ENCODE measurements around the gene RALGPS1. TPM values are rescaled to one million over a fixed set of nuclear protein-coding genes. Genes with fewer than 3 reads are reported as not detected.

The RALGPS1 gene
- total RNA-seq, 4 donors from 2014 or later: 7.3 to 22.4 (median 15.4) TPM

- H3K4me3 ChIP-seq (ENCODE audit: low read depth, poor library complexity, severe bottlenecking): no peak overlapping the region
- TF ChIP-seq POLR2A (IDR thresholded peaks at IDR 0.05): no peak
- no peak for TF ChIP-seq CTCF (IDR thresholded peaks at IDR 0.05)
- intact Hi-C loops (cut with DNase I; ENCODE audit: low total_unique reads): no loop called here
- WGBS, 2 donors: 49 to 60% methylated on average over 4 of the region's 4 CpGs
- DNase-seq (ENCODE audit: low spot score in 2 of 2): peak in 1 of 2 donors; percentile 68
Measured at GRCh38 chr9:127058645-127059021, 144.1 kb downstream of the RALGPS1 start.

GRCh38 chr9:127059030-127059429, 144.4 kb downstream of the RALGPS1 start:
- TF ChIP-seq POLR2A (IDR thresholded peaks at IDR 0.05): no peak
- TF ChIP-seq CTCF (IDR thresholded peaks at IDR 0.05): no peak
- 72 to 88% methylated on average over 2 of the region's 2 CpGs for WGBS, 2 donors
- intact Hi-C loops (cut with DNase I; ENCODE audit: low total_unique reads): no loop called here
- H3K4me3 ChIP-seq (ENCODE audit: low read depth, poor library complexity, severe bottlenecking): no peak overlapping the region
- no peak for DNase-seq (ENCODE audit: low spot score in 2 of 2)

DNA sequence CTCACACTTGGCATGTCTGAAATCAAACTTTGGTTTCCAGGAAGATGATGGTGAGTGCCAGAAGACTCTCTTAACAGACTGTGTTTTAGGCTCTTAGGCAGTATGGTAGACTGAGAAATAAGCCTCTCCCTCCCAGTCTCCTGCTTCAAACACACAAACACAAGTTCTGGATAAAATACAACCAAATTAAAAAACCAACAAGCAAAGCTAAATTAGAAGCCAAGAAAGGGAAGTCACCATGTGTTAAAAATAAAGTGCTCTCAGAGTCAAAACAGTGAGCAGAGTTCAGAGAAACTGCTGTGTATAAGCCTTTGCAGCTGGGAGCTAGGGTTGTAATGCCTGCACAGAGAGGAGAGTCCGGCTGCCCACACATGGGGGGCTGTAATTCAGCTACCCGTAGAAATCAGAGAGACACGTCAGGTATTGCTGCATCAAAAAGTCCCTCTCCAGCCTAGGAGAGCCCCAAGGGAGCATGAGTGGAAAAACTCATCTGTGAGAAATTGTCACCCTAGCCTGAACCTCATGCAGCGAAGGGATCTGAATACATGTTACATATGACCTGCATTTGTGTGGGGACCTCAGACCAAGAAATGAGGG, 145.3 kb downstream of the RALGPS1 start:
- 60 to 65% methylated on average over 4 of the region's 4 CpGs for WGBS, 2 donors
- H3K4me3 ChIP-seq (ENCODE audit: low read depth, poor library complexity, severe bottlenecking): no peak overlapping the region
- TF ChIP-seq CTCF (IDR thresholded peaks at IDR 0.05): no peak
- no peak for TF ChIP-seq POLR2A (IDR thresholded peaks at IDR 0.05)
- DNase-seq (ENCODE audit: low spot score in 2 of 2): no peak
- intact Hi-C loops (cut with DNase I; ENCODE audit: low total_unique reads): no loop called here

DNA sequence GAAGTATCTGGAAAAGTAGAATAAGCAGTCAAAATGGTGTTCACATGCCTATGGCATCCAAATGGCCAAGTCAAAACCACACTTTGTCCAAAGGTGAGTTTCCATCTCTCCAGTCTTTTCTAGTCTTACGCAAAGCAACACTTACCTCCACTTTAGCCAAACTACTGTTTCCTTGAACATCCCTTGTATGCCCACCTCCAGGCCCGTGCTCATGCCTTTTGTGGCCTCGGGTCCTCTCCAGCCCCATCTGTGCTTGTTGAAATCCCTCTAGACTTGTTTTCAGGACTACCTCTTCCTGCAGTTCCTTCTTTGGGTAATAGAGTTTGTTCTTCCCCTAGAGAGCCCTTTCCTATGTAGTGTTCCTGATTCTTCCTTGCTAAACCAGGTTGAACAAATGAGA, 146.8 kb downstream of the RALGPS1 start:
- no peak overlapping the region for H3K4me3 ChIP-seq (ENCODE audit: low read depth, poor library complexity, severe bottlenecking)
- WGBS, 2 donors: 97% methylated on average over 3 of the region's 3 CpGs
- intact Hi-C loops (cut with DNase I; ENCODE audit: low total_unique reads): no loop called here
- TF ChIP-seq CTCF (IDR thresholded peaks at IDR 0.05): no peak
- no peak for TF ChIP-seq POLR2A (IDR thresholded peaks at IDR 0.05)
- DNase-seq (ENCODE audit: low spot score in 2 of 2): no peak

GRCh38 chr9:127064335-127064734, 149.8 kb downstream of the RALGPS1 start:
- 56 to 67% methylated on average over 2 of the region's 2 CpGs for WGBS, 2 donors
- intact Hi-C loops (cut with DNase I; ENCODE audit: low total_unique reads): no loop called here
- TF ChIP-seq POLR2A (IDR thresholded peaks at IDR 0.05): no peak
- TF ChIP-seq CTCF (IDR thresholded peaks at IDR 0.05): no peak
- H3K4me3 ChIP-seq (ENCODE audit: low read depth, poor library complexity, severe bottlenecking): no peak overlapping the region
- DNase-seq (ENCODE audit: low spot score in 2 of 2): no peak

DNA sequence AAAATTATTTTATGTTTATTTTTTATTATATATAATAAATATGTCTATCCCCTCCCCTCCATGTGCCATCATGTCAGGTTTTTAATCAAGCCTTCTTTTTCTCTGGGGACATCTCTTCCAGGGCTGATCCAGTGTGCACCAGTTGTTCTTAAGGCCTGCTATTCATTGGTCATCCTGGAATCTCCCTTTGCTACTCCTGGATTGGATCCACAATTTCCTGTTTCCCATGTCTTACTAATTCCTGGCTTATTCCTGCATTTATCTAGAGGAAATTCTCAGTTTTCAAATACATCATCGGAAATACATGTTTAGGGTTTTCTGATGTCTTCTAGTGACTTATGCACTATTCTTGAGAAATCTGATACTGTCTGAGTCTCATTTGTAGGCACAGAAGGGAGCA, 151.0 kb downstream of the RALGPS1 start:
- intact Hi-C loops (cut with DNase I; ENCODE audit: low total_unique reads): no loop called here
- TF ChIP-seq POLR2A (IDR thresholded peaks at IDR 0.05): no peak
- TF ChIP-seq CTCF (IDR thresholded peaks at IDR 0.05): no peak
- no peak for DNase-seq (ENCODE audit: low spot score in 2 of 2)
- 71 to 72% methylated on average over 1 of the region's 1 CpG for WGBS, 2 donors
- H3K4me3 ChIP-seq (ENCODE audit: low read depth, poor library complexity, severe bottlenecking): no peak overlapping the region

Data from lower leg skin (tissue), 4 donors.